ENCODE measurements around the gene REPS1.

DNA sequence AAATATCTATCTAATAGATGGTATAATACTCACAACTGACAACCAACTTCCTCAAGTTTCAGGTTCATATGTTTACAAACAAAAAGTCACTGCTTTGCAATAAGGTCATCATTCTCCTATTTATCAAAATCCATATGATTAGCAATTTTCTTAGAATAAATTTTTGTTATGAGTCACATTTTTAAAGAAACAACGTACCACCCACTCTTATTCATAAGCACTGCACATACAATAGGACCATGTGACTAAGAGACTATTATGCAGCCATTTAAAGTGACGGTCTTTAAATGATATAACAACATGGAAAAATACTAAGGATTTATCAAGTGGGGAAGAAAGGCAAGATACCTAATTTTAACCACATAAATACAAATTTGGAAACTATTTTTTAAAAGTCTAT, 40.0 kb downstream of the REPS1 start:
- TF ChIP-seq POLR2A (IDR thresholded peaks at IDR 0.05; ENCODE audit: low read depth, low read length) = no peak
- no peak for TF ChIP-seq TAF1 (IDR thresholded peaks at IDR 0.05; ENCODE audit: low read depth, low read length)
- no peak for TF ChIP-seq POLR2AphosphoS5 (IDR thresholded peaks at IDR 0.05; ENCODE audit: low read depth, low read length)

Measured in GM12891 (cell line).